ENCODE measurements around the gene TFAP2A. TPM values are rescaled to one million over a fixed set of nuclear protein-coding genes. Genes with fewer than 3 reads are reported as not detected.

TFAP2A gene
- total RNA-seq, 4 donors from 2014 or later = 0.21 TPM; not detected in 2

GRCh38 chr6:10418862-10419748 lies 4.2 kb upstream of the TFAP2A start:
- intact Hi-C loops (cut with DNase I; ENCODE audit: low total_unique reads) = no loop called here
- Histone ChIP-seq H3K36me3 (no peaks in the 10 kb centered on the region), H3K4me3 (no peak overlapping the region), H3K27me3 (peaks cover 9 to 93% of the 10 kb centered on the region in 2 donors), H3K27ac (no peak overlapping the region), H3K9me3 (no peaks in the 10 kb centered on the region), H3K4me1 (peaks cover 0 to 3% of the 10 kb centered on the region in 2 donors)
- TF ChIP-seq POLR2A (IDR thresholded peaks at IDR 0.05) (no peak), CTCF (IDR thresholded peaks at IDR 0.05) (no peak)
- DNase-seq = no peak

- Histone ChIP-seq H3K36me3 (no peaks in the 10 kb centered on the region), H3K4me1 (peaks cover 0 to 10% of the 10 kb centered on the region in 2 donors), H3K9me3 (no peaks in the 10 kb centered on the region), H3K4me3 (no peak overlapping the region), H3K27ac (no peak overlapping the region), H3K27me3 (peaks cover 9 to 93% of the 10 kb centered on the region in 2 donors)
- TF ChIP-seq CTCF (IDR thresholded peaks at IDR 0.05) = no peak
- TF ChIP-seq POLR2A (IDR thresholded peaks at IDR 0.05) = no peak
- intact Hi-C loops (cut with DNase I; ENCODE audit: low total_unique reads) = no loop called here
- DNase-seq = no peak
Observed at GRCh38 chr6:10418361-10418861, 3.5 kb upstream of the TFAP2A start.

GRCh38 chr6:10417681-10418104 lies 2.8 kb upstream of the TFAP2A start:
- TF ChIP-seq POLR2A (IDR thresholded peaks at IDR 0.05) (no peak), CTCF (IDR thresholded peaks at IDR 0.05) (no peak)
- intact Hi-C loops (cut with DNase I; ENCODE audit: low total_unique reads) = no loop called here
- H3K36me3 ChIP-seq = no peaks in the 10 kb centered on the region
- peaks cover 15 to 93% of the 10 kb centered on the region in 2 donors for H3K27me3 ChIP-seq
- H3K4me1 ChIP-seq = peaks cover 0 to 17% of the 10 kb centered on the region in 2 donors
- H3K9me3 ChIP-seq = no peaks in the 10 kb centered on the region
- H3K4me3 ChIP-seq = no peak overlapping the region
- DNase-seq = no peak
- H3K27ac ChIP-seq = no peak overlapping the region

GRCh38 chr6:10416863-10417641 lies 2.2 kb upstream of the TFAP2A start:
- H3K9me3 ChIP-seq = no peaks in the 10 kb centered on the region
- peaks cover 0 to 20% of the 10 kb centered on the region in 2 donors for H3K4me1 ChIP-seq
- no peak overlapping the region for H3K27ac ChIP-seq
- H3K4me3 ChIP-seq = no peak overlapping the region
- TF ChIP-seq POLR2A (IDR thresholded peaks at IDR 0.05) = no peak
- no peak for TF ChIP-seq CTCF (IDR thresholded peaks at IDR 0.05)
- intact Hi-C loops (cut with DNase I; ENCODE audit: low total_unique reads) = no loop called here
- H3K27me3 ChIP-seq = peaks cover 15 to 86% of the 10 kb centered on the region in 2 donors
- DNase-seq = no peak
- no peaks in the 10 kb centered on the region for H3K36me3 ChIP-seq

All from uterus (tissue), 4 donors.